Thoracic aorta (tissue), 2 donors: ENCODE data around the gene TPK1. TPM values are rescaled to one million over a fixed set of nuclear protein-coding genes. Genes with fewer than 3 reads are reported as not detected.

Source experiments
- ATAC-seq: fragments of 150-250 bp; one replicate; pipeline ENCODE4 v1.8.0; 2017; ENCODE audit warnings: low read depth; ENCODE audit not compliant: insufficient number of reproducible peaks, low FRiP score
- DNase-seq: peaks from one replicate; pipeline ENCODE4 v3.0.0-alpha.2; 2020; ENCODE audit warnings: low spot score
- H3K27ac ChIP-seq, 2 donors: fragments of 200-600 bp; sonication (generic); 1 replicate in 1 of 2; 2 replicates in 1 of 2; pipeline ENCODE4 v1.5.1; 2016; ENCODE audit warnings: mild to moderate bottlenecking in 2 of 2, moderate library complexity in 2 of 2
- H3K27me3 ChIP-seq: fragments of 200-600 bp; sonication (generic); replicated peaks from 2 replicates; pipeline ENCODE4 v1.6.0; 2016; ENCODE audit warnings: mild to moderate bottlenecking; ENCODE audit not compliant: insufficient read depth
- H3K36me3 ChIP-seq: fragments of 200-600 bp; sonication (generic); one replicate; pipeline ENCODE4 v1.5.1; 2016
- H3K4me1 ChIP-seq, 2 donors: fragments of 200-600 bp; sonication (generic); 1 replicate in 1 of 2; 2 replicates in 1 of 2; pipeline versions ENCODE4 v1.5.1 to v1.6.0; 2016; ENCODE audit warnings: low read depth in 2 of 2, mild to moderate bottlenecking in 1 of 2; ENCODE audit not compliant: control insufficient read depth in 1 of 2
- H3K4me3 ChIP-seq: fragments of 200-600 bp; sonication (generic); 2 replicates; pipeline ENCODE4 v1.5.1; 2016; ENCODE audit warnings: mild to moderate bottlenecking
- H3K9me3 ChIP-seq: fragments of 200-600 bp; sonication (generic); 2 replicates; pipeline ENCODE4 v1.5.1; 2016
- total RNA-seq, 2 donors: library from RNA; depleted of rRNA; stranded (reverse); fragments of >200 nt; gene quantifications; one replicate each; pipeline versions ENCODE4 v1.1.0 to v1.2.3, GENCODE V29; 2016
- TF ChIP-seq, protein P1 (sequence below): fragments of 200-600 bp; sonication (generic); IDR thresholded peaks from one replicate; pipeline ENCODE4 v1.5.1; 2019; ENCODE audit warnings: antibody characterized with exemption

TPK1 gene
- total RNA-seq, 2 donors from 2014 or later, result 13.3 to 21.2 TPM

DNA sequence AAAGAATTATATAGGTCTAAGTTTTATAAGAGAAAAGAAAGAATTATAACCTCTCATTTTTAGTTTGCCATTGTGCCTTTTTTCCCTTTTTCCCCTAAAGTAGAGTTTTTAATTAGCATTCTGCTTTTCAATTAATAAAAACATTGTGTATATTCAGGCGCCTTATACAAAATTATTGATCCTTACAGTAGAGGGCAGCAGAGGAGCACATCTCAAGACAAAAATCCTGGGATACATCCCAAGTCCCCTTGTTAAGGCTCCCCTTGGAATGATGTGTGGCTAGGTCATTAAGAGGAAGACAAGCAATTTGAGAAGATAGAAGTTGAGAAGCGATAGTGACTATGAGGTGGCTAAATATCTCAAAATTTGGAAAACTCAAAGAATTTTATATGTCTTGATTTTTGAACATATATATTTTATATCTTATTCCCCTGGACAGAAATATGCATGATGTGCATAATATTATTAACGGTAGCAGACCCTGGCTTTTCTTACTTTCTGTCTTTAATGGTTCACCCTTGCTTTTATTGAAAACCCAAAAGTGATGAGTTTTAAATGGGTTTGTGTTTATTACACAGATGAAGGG, 19.1 kb upstream of the TPK1 start:
- ATAC-seq, result no peak

DNA sequence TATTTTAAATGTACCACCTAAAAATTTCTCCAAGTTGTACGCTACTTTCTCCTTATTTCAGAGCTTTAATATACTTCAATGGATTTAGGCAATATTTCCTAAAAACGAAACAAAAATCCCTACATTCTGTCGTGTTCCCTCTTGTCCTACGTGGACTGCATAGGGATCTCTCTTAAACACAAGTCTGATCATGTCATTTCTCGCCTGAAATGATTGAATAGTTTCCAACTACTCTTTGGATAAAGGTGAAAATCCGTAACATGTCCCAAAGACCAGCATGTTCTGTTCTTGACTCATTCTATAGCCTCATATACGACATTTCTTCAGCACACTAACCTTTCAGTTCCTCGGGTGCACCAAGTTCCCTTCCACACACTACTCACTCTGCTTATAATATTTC, 17.7 kb upstream of the TPK1 start:
- H3K36me3 ChIP-seq, result no peaks in the 10 kb centered on the region
- TF ChIP-seq, protein P1, sequence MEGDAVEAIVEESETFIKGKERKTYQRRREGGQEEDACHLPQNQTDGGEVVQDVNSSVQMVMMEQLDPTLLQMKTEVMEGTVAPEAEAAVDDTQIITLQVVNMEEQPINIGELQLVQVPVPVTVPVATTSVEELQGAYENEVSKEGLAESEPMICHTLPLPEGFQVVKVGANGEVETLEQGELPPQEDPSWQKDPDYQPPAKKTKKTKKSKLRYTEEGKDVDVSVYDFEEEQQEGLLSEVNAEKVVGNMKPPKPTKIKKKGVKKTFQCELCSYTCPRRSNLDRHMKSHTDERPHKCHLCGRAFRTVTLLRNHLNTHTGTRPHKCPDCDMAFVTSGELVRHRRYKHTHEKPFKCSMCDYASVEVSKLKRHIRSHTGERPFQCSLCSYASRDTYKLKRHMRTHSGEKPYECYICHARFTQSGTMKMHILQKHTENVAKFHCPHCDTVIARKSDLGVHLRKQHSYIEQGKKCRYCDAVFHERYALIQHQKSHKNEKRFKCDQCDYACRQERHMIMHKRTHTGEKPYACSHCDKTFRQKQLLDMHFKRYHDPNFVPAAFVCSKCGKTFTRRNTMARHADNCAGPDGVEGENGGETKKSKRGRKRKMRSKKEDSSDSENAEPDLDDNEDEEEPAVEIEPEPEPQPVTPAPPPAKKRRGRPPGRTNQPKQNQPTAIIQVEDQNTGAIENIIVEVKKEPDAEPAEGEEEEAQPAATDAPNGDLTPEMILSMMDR, result no peak
- H3K4me1 ChIP-seq, result no peaks in the 10 kb centered on the region
- DNase-seq (no peak), ATAC-seq (no peak)
- no peak overlapping the region for H3K4me3 ChIP-seq
- no peak overlapping the region for H3K27ac ChIP-seq
- no peaks in the 10 kb centered on the region for H3K9me3 ChIP-seq
- H3K27me3 ChIP-seq, result no peaks in the 10 kb centered on the region

More for the DNA sequence above, 19.1 kb upstream of the TPK1 start:
- Histone ChIP-seq H3K4me1 (no peaks in the 10 kb centered on the region), H3K27me3 (no peaks in the 10 kb centered on the region), H3K27ac (no peak overlapping the region), H3K4me3 (no peak overlapping the region), H3K9me3 (no peaks in the 10 kb centered on the region), H3K36me3 (no peaks in the 10 kb centered on the region)
- TF ChIP-seq, protein P1, result peak; percentile 36
- no peak for DNase-seq

DNA sequence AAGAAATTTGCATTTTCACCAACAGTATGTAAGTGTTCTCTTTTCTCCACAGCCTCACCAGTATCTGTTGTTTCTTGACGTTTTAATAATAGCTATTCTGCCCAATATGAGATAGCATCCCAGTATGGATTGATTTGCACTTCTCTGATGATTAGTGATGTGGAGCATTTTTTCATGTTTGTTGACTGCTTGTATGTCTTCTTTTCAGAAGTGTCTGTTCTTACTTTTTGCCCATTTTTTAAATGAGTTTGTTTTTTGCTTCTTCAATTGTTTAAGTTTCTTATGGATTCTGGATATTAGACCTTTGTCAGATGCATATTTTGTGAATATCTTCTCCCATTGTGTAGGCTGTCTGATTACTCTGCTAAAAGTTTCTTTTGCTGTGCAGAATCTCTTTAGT, 12.2 kb upstream of the TPK1 start:
- ATAC-seq (no peak), DNase-seq (no peak)
- no peaks in the 10 kb centered on the region for H3K27me3 ChIP-seq
- H3K4me3 ChIP-seq, result no peak overlapping the region
- H3K36me3 ChIP-seq, result no peaks in the 10 kb centered on the region
- H3K4me1 ChIP-seq, result no peaks in the 10 kb centered on the region
- no peaks in the 10 kb centered on the region for H3K9me3 ChIP-seq
- TF ChIP-seq, protein P1, result no peak
- no peak overlapping the region for H3K27ac ChIP-seq

DNA sequence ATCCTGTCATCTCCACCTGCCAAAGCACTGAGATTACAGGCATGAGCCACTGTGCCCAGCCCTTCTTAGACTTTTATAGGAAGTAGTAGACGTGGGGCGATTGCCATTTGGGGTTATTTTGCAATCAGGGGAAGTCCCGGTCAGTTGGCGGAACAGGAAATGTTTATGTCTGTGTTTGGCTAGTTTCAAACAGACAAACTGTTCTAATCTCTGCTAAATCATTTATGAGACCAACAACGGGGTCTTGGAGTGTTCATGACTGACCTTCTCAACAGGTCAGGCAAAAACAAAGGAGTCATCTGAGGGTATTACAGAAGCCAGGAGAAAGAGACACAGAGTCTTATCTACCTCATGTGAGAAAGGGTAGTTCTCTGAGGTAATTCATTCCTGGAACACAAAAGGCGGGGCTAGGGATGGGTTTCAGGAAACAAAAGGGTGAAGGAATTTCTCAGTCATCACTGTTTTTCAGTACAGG, 6.6 kb upstream of the TPK1 start:
- TF ChIP-seq, protein P1, result no peak
- Histone ChIP-seq H3K27ac (no peak overlapping the region), H3K36me3 (no peaks in the 10 kb centered on the region), H3K4me3 (peak overlapping the region; percentile 38), H3K9me3 (no peaks in the 10 kb centered on the region), H3K27me3 (no peaks in the 10 kb centered on the region), H3K4me1 (no peaks in the 10 kb centered on the region)
- ATAC-seq (no peak), DNase-seq (no peak)

DNA sequence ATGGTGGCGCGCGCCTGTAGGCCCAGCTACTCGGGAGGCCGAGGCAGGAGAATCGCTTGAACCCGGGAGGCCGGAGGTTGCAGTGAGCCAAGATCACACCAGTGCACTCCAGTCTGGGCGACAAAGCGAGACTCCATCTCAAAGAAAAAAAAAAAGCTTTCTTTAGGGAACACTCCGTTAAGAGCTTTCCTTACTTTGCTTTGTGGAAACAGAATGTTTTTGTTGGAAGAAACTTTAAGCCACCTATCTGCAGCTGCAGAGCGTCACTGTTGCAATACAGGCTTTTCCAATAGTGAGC, 641 bp upstream of the TPK1 start:
- Histone ChIP-seq H3K27ac (peak overlapping the region; percentile 90 to 97), H3K4me1 (peaks cover 0 to 25% of the 10 kb centered on the region in 2 donors), H3K36me3 (no peaks in the 10 kb centered on the region), H3K27me3 (no peaks in the 10 kb centered on the region), H3K4me3 (peak overlapping the region; percentile 87), H3K9me3 (no peaks in the 10 kb centered on the region)
- no peak for DNase-seq
- TF ChIP-seq, protein P1, result no peak
- no peak for ATAC-seq
